HEK293 (cell line): Measurements from ENCODE around the gene IFNL1.

Experiments used
- CTCF ChIA-PET: fragments of 350-600 bp; formaldehyde crosslinking; extraction: SDS; loops from one replicate; lab custom pipeline; 2021; ENCODE audit warnings: antibody characterized with exemption; lab: Yijun Ruan, JAX
- POLR2A ChIA-PET: fragments of 300-600 bp; formaldehyde crosslinking; extraction: SDS; loops from one replicate; lab custom pipeline; 2020; ENCODE audit warnings: antibody characterized with exemption, inconsistent platforms; lab: Yijun Ruan, JAX
- H3K27ac ChIP-seq: fragments of 200-500 bp; sonication (Bioruptor generic); 2 replicates; pipeline ENCODE4 v1.5.1; 2014; ENCODE audit warnings: low read depth, low read length, control low read depth, inconsistent platforms; ENCODE audit errors: extremely low read depth
- H3K36me3 ChIP-seq, 2 experiments: fragments of 200-500 bp in 1 of 2; sonication (Bioruptor generic) in 1 of 2; 1 replicate in 1 of 2; 2 replicates in 1 of 2; pipeline ENCODE4 v1.5.1; 2014 to 2017; ENCODE audit warnings: inconsistent platforms in 2 of 2, low read length in 2 of 2; ENCODE audit not compliant: control insufficient read depth in 2 of 2, insufficient read depth in 1 of 2
- H3K4me1 ChIP-seq: fragments of 200-500 bp; sonication (Bioruptor generic); 2 replicates; pipeline ENCODE4 v1.5.1; 2014; ENCODE audit warnings: mild to moderate bottlenecking, low read length, inconsistent platforms; ENCODE audit not compliant: control insufficient read depth, insufficient read depth
- H3K4me3 ChIP-seq: 2 replicates; pipeline ENCODE4 v1.5.1; 2011; ENCODE audit warnings: low read depth, mild to moderate bottlenecking, control low read depth, low read length, moderate library complexity
- H3K9me3 ChIP-seq: fragments of 200-500 bp; sonication (Bioruptor generic); 2 replicates; pipeline ENCODE4 v1.5.1; 2014; ENCODE audit warnings: low read depth, low read length, inconsistent platforms; ENCODE audit not compliant: control insufficient read depth, insufficient read depth
- FEZF1 ChIP-seq: fragments of 450-650 bp; formaldehyde crosslinking; IDR thresholded peaks from 2 replicates; pipeline ENCODE4 v1.5.1; 2016; ENCODE audit warnings: missing biosample characterization, missing genetic modification characterization
- GLIS1 ChIP-seq: fragments of 450-650 bp; formaldehyde crosslinking; IDR thresholded peaks from 2 replicates; pipeline ENCODE4 v1.5.1; 2016; ENCODE audit warnings: missing biosample characterization, missing genetic modification characterization
- HOXC10 ChIP-seq: sonication (generic); formaldehyde crosslinking; IDR thresholded peaks from 2 replicates; pipeline ENCODE4 v1.8.1; 2023; ENCODE audit warnings: mild to moderate bottlenecking, missing genetic modification reagents
- MZF1 ChIP-seq: fragments of 450-650 bp; formaldehyde crosslinking; IDR thresholded peaks from 2 replicates; pipeline ENCODE4 v1.5.1; 2017; ENCODE audit warnings: missing biosample characterization, missing genetic modification characterization, borderline replicate concordance
- YY1 ChIP-seq: fragments of 450-650 bp; formaldehyde crosslinking; IDR thresholded peaks from 2 replicates; pipeline ENCODE4 v1.5.1; 2018; ENCODE audit warnings: missing biosample characterization, missing genetic modification characterization
- ZBTB17 ChIP-seq: fragments of 450-650 bp; formaldehyde crosslinking; IDR thresholded peaks from 2 replicates; pipeline ENCODE4 v1.5.1; 2016; ENCODE audit warnings: missing biosample characterization, missing genetic modification characterization
- ZBTB49 ChIP-seq: fragments of 450-650 bp; formaldehyde crosslinking; IDR thresholded peaks from 2 replicates; pipeline ENCODE4 v1.5.1; 2016; ENCODE audit warnings: missing biosample characterization, missing genetic modification characterization, low read depth
- ZNF121 ChIP-seq: fragments of 450-650 bp; formaldehyde crosslinking; IDR thresholded peaks from 2 replicates; pipeline ENCODE4 v1.5.1; 2016; ENCODE audit warnings: missing biosample characterization, missing genetic modification characterization
- ZNF148 ChIP-seq: fragments of 450-650 bp; formaldehyde crosslinking; IDR thresholded peaks from 2 replicates; pipeline ENCODE4 v1.5.0; 2017; ENCODE audit warnings: missing biosample characterization, missing genetic modification characterization, borderline replicate concordance
- ZNF184 ChIP-seq: fragments of 450-650 bp; IDR thresholded peaks from 2 replicates; pipeline ENCODE4 v1.5.1; 2018; ENCODE audit warnings: missing biosample characterization, mild to moderate bottlenecking, missing genetic modification characterization
- ZNF19 ChIP-seq: fragments of 450-650 bp; formaldehyde crosslinking; IDR thresholded peaks from 2 replicates; pipeline ENCODE4; 2016; ENCODE audit warnings: missing biosample characterization, missing genetic modification characterization, low read depth
- ZNF24 ChIP-seq: fragments of 450-650 bp; formaldehyde crosslinking; IDR thresholded peaks from 2 replicates; pipeline ENCODE4 v1.5.1; 2016; ENCODE audit warnings: missing biosample characterization, missing genetic modification characterization
- ZNF341 ChIP-seq: fragments of 450-650 bp; formaldehyde crosslinking; IDR thresholded peaks from 2 replicates; pipeline ENCODE4; 2016; ENCODE audit warnings: low read depth, missing biosample characterization, missing genetic modification characterization
- ZNF350 ChIP-seq: fragments of 450-650 bp; formaldehyde crosslinking; IDR thresholded peaks from 2 replicates; pipeline ENCODE4 v1.5.0; 2017; ENCODE audit warnings: missing biosample characterization, mild to moderate bottlenecking, missing genetic modification characterization
- ZNF366 ChIP-seq: fragments of 450-650 bp; formaldehyde crosslinking; conservative IDR thresholded peaks from 2 replicates; pipeline ENCODE4 v1.5.1; 2016; ENCODE audit warnings: missing biosample characterization, missing genetic modification characterization
- ZNF37A ChIP-seq: fragments of 450-650 bp; IDR thresholded peaks from 2 replicates; pipeline ENCODE4 v1.5.1; 2018; ENCODE audit warnings: missing biosample characterization, missing genetic modification characterization
- ZNF529 ChIP-seq: fragments of 450-650 bp; formaldehyde crosslinking; IDR thresholded peaks from 2 replicates; pipeline ENCODE4 v1.5.1; 2017; ENCODE audit warnings: missing genetic modification characterization, missing biosample characterization; ENCODE audit not compliant: insufficient replicate concordance
- ZNF558 ChIP-seq: fragments of 450-650 bp; formaldehyde crosslinking; IDR thresholded peaks from 2 replicates; pipeline ENCODE4 v1.5.1; 2016; ENCODE audit warnings: missing biosample characterization, missing genetic modification characterization
- ZNF654 ChIP-seq: fragments of 450-650 bp; formaldehyde crosslinking; IDR thresholded peaks from 2 replicates; pipeline ENCODE4 v1.5.1; 2016; ENCODE audit warnings: low read depth, missing biosample characterization, missing genetic modification characterization
- ZNF704 ChIP-seq: fragments of 450-650 bp; formaldehyde crosslinking; IDR thresholded peaks from 2 replicates; pipeline ENCODE4 v1.5.1; 2016; ENCODE audit warnings: missing biosample characterization, missing genetic modification characterization
- ZNF747 ChIP-seq: fragments of 450-650 bp; formaldehyde crosslinking; IDR thresholded peaks from 2 replicates; pipeline ENCODE4 v1.5.1; 2016; ENCODE audit warnings: missing biosample characterization, missing genetic modification characterization
- ZNF76 ChIP-seq: fragments of 450-650 bp; formaldehyde crosslinking; IDR thresholded peaks from 2 replicates; pipeline ENCODE4; 2016; ENCODE audit warnings: low read depth, missing biosample characterization, missing genetic modification characterization, borderline replicate concordance
- ZNF768 ChIP-seq: fragments of 450-650 bp; formaldehyde crosslinking; IDR thresholded peaks from 2 replicates; pipeline ENCODE4 v1.5.1; 2018; ENCODE audit warnings: missing biosample characterization, mild to moderate bottlenecking, missing genetic modification characterization
- ZNF843 ChIP-seq: fragments of 450-650 bp; formaldehyde crosslinking; IDR thresholded peaks from 2 replicates; pipeline ENCODE4 v1.5.1; 2016; ENCODE audit warnings: missing biosample characterization, missing genetic modification characterization
- ZSCAN30 ChIP-seq: fragments of 450-650 bp; IDR thresholded peaks from 2 replicates; pipeline ENCODE4 v1.5.1; 2018; ENCODE audit warnings: missing biosample characterization, mild to moderate bottlenecking, missing genetic modification characterization, moderate library complexity
- TF ChIP-seq, protein P1 (sequence below): fragments of 450-650 bp; formaldehyde crosslinking; IDR thresholded peaks from 2 replicates; pipeline ENCODE4 v1.5.1; 2016; ENCODE audit warnings: missing biosample characterization, missing genetic modification characterization
- TF ChIP-seq, protein P2 (sequence below): fragments of 450-650 bp; formaldehyde crosslinking; IDR thresholded peaks from 2 replicates; pipeline ENCODE4 v1.5.1; 2016; ENCODE audit warnings: missing biosample characterization, missing genetic modification characterization, borderline replicate concordance

IFNL1 gene

DNA sequence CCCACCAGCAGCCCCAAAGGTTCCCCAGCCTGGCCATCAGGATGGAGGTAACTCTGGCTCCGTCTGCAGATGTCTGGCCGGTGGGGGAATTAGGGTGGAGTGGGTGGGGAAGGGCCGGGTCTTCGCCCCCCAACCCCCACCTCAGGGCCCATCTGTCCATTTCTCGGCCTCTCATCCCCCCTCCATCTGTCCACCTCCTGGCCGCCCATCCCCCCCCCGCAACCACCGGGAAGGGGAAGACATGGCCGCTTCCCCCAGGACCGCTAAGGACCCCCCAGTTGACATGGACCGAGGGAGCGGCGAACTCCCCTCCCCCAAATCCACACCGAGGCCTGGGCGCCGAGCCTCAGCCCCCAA lies 23.7 kb downstream of the IFNL1 start:
- H3K9me3 ChIP-seq = no peaks in the 10 kb centered on the region
- peak overlapping the region; percentile 96; the same call in 1 of the 2 replicates for H3K27ac ChIP-seq
- POLR2A ChIA-PET = interaction anchor here (1.1 kb wide), 1 partner anchor 9 kb away, joined by 3 read pairs; no protein-coding TSS in a partner anchor
- peak overlapping the region; percentile 67 for H3K4me3 ChIP-seq
- peaks cover 9% of the 10 kb centered on the region for H3K4me1 ChIP-seq
- H3K36me3 ChIP-seq = peaks cover 31 to 34% of the 10 kb centered on the region in 2 experiments
- CTCF ChIA-PET = no interaction called here
- 0 out of 2 replicates have a peak, but pooled peaks have one; percentile 83 for TF ChIP-seq YY1 (tag by site-specific recombination)
- peak; percentile 44; the same call in 1 of the 2 replicates for TF ChIP-seq ZSCAN30 (tag by site-specific recombination)
- TF ChIP-seq ZNF768 (tag by site-specific recombination) = no peak
- TF ChIP-seq ZNF37A (tag by site-specific recombination) = no peak
- TF ChIP-seq, protein P1, sequence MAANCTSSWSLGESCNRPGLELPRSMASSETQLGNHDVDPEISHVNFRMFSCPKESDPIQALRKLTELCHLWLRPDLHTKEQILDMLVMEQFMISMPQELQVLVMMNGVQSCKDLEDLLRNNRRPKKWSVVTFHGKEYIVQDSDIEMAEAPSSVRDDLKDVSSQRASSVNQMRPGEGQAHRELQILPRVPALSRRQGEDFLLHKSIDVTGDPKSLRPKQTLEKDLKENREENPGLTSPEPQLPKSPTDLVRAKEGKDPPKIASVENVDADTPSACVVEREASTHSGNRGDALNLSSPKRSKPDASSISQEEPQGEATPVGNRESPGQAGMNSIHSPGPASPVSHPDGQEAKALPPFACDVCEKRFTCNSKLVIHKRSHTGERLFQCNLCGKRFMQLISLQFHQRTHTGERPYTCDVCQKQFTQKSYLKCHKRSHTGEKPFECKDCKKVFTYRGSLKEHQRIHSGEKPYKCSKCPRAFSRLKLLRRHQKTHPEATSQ (tag by site-specific recombination) = no peak
- peak; percentile 56; the same call in 1 of the 2 replicates for TF ChIP-seq ZNF366 (tag by site-specific recombination)
- TF ChIP-seq, protein P2, sequence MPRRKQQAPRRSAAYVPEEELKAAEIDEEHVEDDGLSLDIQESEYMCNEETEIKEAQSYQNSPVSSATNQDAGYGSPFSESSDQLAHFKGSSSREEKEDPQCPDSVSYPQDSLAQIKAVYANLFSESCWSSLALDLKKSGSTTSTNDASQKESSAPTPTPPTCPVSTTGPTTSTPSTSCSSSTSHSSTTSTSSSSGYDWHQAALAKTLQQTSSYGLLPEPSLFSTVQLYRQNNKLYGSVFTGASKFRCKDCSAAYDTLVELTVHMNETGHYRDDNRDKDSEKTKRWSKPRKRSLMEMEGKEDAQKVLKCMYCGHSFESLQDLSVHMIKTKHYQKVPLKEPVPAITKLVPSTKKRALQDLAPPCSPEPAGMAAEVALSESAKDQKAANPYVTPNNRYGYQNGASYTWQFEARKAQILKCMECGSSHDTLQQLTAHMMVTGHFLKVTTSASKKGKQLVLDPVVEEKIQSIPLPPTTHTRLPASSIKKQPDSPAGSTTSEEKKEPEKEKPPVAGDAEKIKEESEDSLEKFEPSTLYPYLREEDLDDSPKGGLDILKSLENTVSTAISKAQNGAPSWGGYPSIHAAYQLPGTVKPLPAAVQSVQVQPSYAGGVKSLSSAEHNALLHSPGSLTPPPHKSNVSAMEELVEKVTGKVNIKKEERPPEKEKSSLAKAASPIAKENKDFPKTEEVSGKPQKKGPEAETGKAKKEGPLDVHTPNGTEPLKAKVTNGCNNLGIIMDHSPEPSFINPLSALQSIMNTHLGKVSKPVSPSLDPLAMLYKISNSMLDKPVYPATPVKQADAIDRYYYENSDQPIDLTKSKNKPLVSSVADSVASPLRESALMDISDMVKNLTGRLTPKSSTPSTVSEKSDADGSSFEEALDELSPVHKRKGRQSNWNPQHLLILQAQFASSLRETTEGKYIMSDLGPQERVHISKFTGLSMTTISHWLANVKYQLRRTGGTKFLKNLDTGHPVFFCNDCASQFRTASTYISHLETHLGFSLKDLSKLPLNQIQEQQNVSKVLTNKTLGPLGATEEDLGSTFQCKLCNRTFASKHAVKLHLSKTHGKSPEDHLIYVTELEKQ (tag by site-specific recombination) = no peak
- no peak for TF ChIP-seq ZNF184
- TF ChIP-seq HOXC10 (CRISPR knock-in tag) = no peak
- no peak for TF ChIP-seq ZNF843 (tag by site-specific recombination)
- TF ChIP-seq ZNF121 (tag by site-specific recombination) = no peak
- no peak for TF ChIP-seq ZBTB49 (tag by site-specific recombination)
- TF ChIP-seq ZNF341 (tag by site-specific recombination) = 0 out of 2 replicates have a peak, but pooled peaks have one; percentile 32
- TF ChIP-seq ZNF654 = no peak
- TF ChIP-seq ZNF558 (tag by site-specific recombination) = no peak
- TF ChIP-seq ZNF350 (tag by site-specific recombination) = no peak
- no peak for TF ChIP-seq FEZF1 (tag by site-specific recombination)
- no peak for TF ChIP-seq GLIS1 (tag by site-specific recombination)
- no peak for TF ChIP-seq ZNF148 (tag by site-specific recombination)
- peak; percentile 79 for TF ChIP-seq ZBTB17 (tag by site-specific recombination)
- TF ChIP-seq ZNF24 (tag by site-specific recombination) = no peak
- TF ChIP-seq ZNF704 (tag by site-specific recombination) = no peak
- no peak for TF ChIP-seq MZF1 (tag by site-specific recombination)
- TF ChIP-seq ZNF529 (tag by site-specific recombination) = no peak
- no peak for TF ChIP-seq ZNF76
- TF ChIP-seq ZNF747 (tag by site-specific recombination) = no peak
- TF ChIP-seq ZNF19 = no peak
